NCI-H82 (cell line): ENCODE data around the gene AMPD2.

Experiments used
- DNase-seq: peaks from one replicate; lab custom pipeline; 2025; lab: John Stamatoyannopoulos, UW

The AMPD2 gene

DNA sequence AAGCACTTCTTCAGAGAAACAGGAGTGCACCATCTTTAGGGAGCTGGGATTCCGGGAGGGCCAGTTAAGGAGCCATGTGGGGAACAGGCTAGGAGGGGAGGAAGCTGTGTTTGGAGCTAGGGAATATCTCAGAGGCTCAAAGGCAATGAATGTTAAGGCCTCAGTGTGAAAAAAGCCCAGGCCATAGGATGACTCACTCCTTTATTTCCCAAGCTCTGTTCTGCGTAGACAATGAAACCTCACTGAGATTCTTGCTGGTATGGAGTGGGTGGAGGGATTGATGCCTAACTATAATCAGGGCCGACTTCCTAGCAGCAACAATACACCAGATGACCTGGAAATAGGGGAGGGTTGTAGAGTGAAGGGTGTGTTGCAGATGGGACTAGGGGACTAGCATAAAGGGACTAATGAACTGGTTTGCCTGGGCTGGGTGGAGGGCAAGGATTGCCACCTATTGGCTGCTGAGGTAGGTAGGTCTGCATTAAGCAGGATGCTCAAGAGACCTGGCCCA is 2.3 kb upstream of the AMPD2 start:
- peak; percentile 36 for DNase-seq

DNA sequence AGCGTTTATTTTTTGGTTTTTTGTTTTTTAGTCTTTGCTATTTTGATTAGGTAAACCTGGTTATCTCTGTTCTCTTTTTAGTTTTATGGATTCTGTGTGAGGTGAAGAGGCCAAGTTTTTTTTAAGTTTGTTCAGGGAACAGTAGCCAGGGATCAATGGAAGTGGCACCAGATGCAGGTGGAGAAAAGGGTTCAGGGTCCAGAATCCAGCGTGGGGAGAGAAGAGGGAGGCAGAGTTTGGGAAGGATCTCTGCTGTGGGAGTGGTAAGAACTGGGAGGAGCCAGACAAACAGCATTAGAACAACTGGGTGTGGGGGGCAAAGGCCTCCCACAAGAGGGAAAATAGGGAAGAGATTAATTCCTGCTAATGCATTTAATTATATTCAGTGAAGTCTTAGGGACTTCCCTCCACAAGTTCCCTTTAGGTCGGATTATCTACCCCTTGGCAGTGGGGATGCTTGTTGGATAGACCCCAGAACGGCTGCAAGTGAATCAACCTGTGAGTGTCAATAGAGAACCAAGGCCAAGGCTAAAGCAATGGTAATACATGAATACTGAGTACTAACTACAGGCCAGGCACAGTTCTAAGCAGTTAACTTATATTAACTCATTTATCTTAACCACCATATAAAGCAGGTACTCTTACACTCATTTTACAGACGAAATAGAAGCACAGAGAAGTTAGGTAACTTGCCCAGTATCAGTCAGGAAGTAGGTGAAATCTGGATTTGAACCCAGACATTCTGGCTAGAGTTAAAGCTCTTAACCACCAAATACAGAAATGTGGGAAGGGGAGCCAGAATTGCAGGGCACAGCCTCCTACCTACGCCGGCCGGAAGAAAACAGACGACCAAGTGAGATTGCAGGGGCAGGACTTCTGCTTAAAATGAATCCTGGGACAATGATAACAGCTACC is 719 bp upstream of the AMPD2 start:
- DNase-seq = peak; percentile 89

GRCh38 chr1:109620401-109620791 is 759 bp downstream of the AMPD2 start:
- DNase-seq = peak; percentile 62

GRCh38 chr1:109620841-109621286 is 1.2 kb downstream of the AMPD2 start:
- DNase-seq = peak; percentile 95

GRCh38 chr1:109621379-109622136 is 1.9 kb downstream of the AMPD2 start:
- DNase-seq = no peak

GRCh38 chr1:109622137-109622892 is 2.7 kb downstream of the AMPD2 start:
- no peak for DNase-seq

DNA sequence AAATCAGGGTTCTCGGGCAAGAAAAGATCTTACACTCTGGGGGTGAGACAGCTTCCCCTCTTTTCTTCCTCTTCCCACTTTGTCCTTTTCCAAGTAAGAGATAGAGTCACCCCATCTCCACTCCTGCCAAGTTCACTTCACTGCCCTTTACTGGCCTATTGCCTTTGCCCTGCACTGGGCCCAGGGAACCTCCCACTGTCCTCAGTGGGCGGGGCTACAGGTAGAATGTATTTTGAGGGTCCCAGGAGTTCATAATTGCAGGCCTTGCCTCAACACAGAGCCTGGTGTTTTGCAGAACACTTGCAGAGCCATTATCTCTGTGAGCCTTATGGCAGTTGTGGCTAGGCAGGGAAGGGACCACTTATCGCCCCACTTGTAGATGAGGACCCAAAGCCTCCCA is 3.3 kb downstream of the AMPD2 start:
- DNase-seq = no peak

- no peak for DNase-seq
Observed at GRCh38 chr1:109623601-109624161, 4.0 kb downstream of the AMPD2 start.

- DNase-seq = peak; percentile 23
Observed at GRCh38 chr1:109624201-109625010, 4.8 kb downstream of the AMPD2 start.

DNA sequence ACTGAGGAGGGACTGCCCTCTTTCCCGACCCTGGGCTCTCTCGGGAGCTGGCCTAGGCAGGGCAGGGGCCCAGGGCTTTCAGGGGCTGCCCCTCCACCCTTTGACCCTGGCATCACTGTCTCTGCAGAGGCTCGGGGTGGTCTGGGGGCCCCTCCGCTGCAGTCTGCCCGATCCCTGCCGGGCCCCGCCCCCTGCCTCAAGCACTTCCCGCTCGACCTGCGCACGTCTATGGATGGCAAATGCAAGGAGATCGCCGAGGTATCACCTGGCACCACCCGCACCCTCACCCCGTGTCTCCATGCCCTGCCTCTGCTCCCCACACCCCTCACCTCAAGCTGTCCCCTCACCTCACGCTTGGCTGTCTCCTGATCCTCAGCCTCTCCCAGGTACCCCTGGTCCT is 5.5 kb downstream of the AMPD2 start:
- DNase-seq = no peak

DNA sequence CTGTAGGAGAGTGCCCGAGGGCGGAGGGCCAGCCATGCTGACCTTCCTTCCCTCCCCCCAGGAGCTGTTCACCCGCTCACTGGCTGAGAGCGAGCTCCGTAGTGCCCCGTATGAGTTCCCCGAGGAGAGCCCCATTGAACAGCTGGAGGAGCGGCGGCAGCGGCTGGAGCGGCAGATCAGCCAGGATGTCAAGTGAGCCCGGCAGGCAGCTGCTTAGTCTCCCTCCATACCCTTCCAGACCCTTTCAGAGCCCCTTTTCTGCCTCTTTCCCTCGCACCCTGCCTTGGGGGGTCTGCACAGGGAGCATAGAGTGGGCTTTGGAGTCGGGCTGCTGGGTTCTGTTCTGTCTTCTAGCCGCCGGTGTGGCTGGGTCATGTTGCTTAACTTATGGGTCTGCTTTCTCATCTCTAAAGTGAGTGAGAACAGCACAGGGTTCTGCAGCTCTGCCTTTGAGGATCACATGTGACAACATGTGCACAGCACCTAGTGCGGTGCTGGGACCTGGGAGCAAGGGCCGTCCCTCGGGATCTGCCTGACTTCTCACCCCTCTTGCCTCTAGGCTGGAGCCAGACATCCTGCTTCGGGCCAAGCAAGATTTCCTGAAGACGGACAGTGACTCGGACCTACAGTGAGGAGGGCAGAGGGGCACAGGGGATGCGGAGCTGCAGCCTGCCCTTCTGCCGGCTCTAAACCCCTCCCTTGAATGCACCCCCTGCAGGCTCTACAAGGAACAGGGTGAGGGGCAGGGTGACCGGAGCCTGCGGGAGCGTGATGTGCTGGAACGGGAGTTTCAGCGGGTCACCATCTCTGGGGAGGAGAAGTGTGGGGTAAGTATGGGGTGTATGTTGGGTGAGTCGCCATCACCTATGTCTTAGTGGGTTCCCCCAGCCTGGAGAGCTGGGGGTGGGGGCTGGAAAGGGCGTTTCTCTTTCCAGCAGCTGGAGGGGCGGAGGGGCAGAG is 6.2 kb downstream of the AMPD2 start:
- no peak for DNase-seq

- no peak for DNase-seq
Observed at GRCh38 chr1:109626682-109627408, 7.2 kb downstream of the AMPD2 start.

DNA sequence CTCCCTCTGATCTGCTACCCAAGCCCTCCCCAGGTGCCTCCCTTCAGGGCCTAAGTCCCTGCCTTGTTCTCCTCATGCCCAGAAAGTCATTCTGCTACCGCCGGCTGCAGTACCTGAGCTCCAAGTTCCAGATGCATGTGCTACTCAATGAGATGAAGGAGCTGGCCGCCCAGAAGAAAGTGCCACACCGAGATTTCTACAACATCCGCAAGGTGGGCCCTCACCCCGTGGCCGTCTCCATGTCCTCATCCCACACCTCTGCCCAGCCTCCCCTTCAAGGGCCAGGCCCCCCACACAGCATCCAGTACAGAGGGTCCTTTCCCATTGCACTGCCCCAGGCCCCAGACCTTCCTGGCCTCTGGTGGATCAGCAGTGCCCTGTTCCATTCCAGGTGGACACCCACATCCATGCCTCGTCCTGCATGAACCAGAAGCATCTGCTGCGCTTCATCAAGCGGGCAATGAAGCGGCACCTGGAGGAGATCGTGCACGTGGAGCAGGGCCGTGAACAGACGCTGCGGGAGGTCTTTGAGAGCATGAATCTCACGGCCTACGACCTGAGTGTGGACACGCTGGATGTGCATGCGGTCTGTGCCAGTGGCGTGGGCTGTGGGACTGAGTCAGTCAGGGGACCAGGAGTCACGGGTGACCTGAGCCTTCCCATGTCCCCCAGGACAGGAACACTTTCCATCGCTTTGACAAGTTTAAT is 8.2 kb downstream of the AMPD2 start:
- DNase-seq = no peak

DNA sequence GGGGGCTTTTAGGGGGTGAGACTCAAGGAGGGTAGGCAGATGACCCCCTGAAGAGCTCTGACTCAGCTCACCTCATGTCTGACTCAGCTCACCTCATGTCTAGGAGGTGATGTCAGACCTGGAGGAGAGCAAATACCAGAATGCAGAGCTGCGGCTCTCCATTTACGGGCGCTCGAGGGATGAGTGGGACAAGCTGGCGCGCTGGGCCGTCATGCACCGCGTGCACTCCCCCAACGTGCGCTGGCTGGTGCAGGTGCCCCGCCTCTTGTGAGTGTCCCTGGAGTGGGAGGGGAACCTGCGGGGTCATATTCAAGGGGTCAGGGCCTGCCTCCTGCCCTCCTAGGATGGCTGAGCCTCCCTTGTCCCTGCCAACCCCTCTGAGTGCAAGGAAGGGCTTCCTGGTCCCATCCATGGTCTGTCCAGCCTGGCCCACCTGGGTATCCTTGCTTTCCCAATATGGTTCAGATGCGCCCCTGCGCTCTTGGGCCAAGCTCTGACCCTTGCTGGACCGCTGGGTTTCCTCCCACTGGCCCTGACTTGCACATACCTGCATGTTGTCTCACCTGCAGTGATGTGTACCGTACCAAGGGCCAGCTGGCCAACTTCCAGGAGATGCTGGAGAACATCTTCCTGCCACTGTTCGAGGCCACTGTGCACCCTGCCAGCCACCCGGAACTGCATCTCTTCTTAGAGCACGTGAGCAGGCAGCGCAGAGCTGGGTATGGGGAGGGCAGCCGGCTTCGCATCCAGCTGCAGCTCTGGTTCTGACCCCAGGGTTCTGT is 9.1 kb downstream of the AMPD2 start:
- DNase-seq = no peak

DNA sequence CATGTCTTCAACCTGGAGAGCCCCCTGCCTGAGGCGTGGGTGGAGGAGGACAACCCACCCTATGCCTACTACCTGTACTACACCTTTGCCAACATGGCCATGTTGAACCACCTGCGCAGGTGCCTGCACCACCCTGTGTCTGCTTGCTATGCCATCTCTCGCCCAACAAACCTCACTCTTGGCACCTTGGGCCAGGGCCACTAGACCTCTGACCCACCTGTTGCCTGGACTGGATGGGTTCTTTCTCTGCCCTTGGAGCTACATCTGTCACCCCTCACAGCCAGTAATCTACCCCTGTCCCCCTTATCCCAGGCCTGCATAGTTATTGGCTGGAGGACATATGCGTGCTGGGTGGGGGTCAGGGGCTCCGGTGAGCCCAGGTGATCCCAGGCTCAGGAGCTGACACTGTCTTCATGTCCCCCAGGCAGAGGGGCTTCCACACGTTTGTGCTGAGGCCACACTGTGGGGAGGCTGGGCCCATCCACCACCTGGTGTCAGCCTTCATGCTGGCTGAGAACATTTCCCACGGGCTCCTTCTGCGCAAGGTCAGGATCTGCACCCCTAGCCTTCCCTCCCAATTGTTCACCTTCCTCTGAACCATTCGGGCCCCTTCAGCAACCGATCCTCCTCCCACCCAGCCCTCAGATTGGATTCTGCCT is 9.9 kb downstream of the AMPD2 start:
- no peak for DNase-seq

DNA sequence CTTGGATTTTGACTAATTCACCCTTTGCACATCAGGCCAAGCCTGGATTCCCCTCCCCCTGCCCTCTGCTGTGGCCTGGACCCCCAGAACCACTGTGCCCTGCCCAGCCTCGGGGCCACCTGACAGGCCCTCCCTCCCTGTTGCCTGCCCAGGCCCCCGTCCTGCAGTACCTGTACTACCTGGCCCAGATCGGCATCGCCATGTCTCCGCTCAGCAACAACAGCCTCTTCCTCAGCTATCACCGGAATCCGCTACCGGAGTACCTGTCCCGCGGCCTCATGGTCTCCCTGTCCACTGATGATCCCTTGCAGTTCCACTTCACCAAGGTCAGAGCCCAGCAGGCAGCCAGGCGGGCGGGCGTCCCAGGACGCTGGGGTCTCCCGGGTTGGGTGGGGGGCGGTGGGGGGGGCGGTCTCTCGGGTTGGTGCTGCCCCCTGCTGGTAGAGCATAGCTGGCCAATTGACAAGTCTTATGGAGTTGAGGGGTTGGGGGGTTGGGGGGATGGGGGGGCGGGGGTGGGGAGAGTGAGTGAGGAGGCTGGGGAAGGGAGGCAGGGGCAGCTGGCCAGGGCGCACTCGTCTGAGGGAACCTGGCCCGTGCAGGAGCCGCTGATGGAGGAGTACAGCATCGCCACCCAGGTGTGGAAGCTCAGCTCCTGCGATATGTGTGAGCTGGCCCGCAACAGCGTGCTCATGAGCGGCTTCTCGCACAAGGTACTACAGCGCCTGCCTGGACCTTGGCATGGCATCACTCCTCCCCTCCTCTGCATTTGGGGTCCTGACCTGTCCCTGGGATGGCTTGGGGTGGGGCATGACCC is 10.7 kb downstream of the AMPD2 start:
- DNase-seq = peak; percentile 45
